Left ventricle myocardium inferior (tissue), 1 donor: ENCODE results near the gene SLC29A1. TPM values are rescaled to one million over a fixed set of nuclear protein-coding genes. Genes with fewer than 3 reads are reported as not detected.
"Not testable (repeated sequence)": the region's sequence is repeated elsewhere in the genome, so short reads cannot be mapped to it uniquely, and the experiment has no call there.

Experiments used
- DNase-seq: peaks from one replicate; pipeline ENCODE4 v3.0.0-alpha.2; 2020
- H3K27ac ChIP-seq: fragments of 200-600 bp; replicated peaks from 2 replicates; pipeline ENCODE4 v1.8.0; 2021
- H3K27me3 ChIP-seq: fragments of 200-600 bp; 2 replicates; pipeline ENCODE4 v1.8.0; 2021; ENCODE audit warnings: low read depth
- H3K36me3 ChIP-seq: fragments of 200-600 bp; 2 replicates; pipeline ENCODE4 v1.8.0; 2021
- H3K4me1 ChIP-seq: fragments of 200-600 bp; 2 replicates; pipeline ENCODE4 v1.8.0; 2021
- H3K4me3 ChIP-seq: fragments of 200-600 bp; 2 replicates; pipeline ENCODE4 v1.8.0; 2021; ENCODE audit warnings: mild to moderate bottlenecking, moderate library complexity
- H3K9me3 ChIP-seq: fragments of 200-600 bp; replicated peaks from 2 replicates; pipeline ENCODE4 v1.8.0; 2021
- CTCF ChIP-seq: fragments of 200-600 bp; IDR thresholded peaks from 2 replicates; pipeline ENCODE4 v1.8.0; 2021; ENCODE audit warnings: antibody characterized with exemption, mild to moderate bottlenecking, borderline replicate concordance
- intact Hi-C: fragments of 100-400 bp; cut with micrococcal nuclease; formaldehyde crosslinking; loops from one replicate; pipeline ENCODE4 v1.11.0; 2022
- total RNA-seq: library from RNA; stranded (reverse); fragmentation: NEBNext Ultra II Directional; extraction: Animal tissue kit (Norgen Biotek cat#: 25700); gene quantifications from one replicate; pipeline ENCODE4 v1.2.1, GENCODE V29; 2021
- donor health status: DM: no; HTN: yes; CAD: no; lungs with severe emphysema.

The SLC29A1 gene
- total RNA-seq, 1 donor from 2014 or later = 154 TPM

- Histone ChIP-seq H3K27ac (peak overlapping the region; percentile 80), H3K27me3 (no peaks in the 10 kb centered on the region), H3K36me3 (no peaks in the 10 kb centered on the region), H3K4me3 (no peak overlapping the region), H3K4me1 (peaks cover 38% of the 10 kb centered on the region), H3K9me3 (no peaks in the 10 kb centered on the region)
- DNase-seq = no peak
- intact Hi-C loops = no loop called here
- no peak for TF ChIP-seq CTCF
These were observed 44.8 kb upstream of the SLC29A1 start for GRCh38 chr6:44178424-44179071.

DNA sequence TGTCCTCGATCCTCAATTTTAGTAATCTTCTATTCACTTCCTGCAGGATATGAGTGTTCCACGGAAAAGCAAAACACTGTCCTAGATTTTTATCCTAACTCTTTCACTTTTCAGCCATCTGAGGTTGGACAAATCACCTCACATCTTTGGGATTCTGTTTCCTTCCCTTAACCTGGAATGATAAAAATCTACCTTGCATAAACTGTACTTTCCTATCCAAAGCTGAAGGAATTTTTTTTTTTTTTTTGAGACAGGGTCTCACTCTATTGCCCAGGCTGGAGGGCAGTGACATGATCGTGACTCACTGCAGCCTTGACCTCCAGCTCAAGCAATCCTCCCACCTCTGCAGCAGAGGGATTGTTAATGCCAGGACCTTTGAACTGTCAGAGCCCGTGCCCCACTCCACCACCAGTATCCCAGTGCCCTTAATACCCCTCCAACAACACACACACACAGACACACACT lies 44.3 kb upstream of the SLC29A1 start:
- peak overlapping the region; percentile 80 for H3K27ac ChIP-seq
- no peak overlapping the region for H3K4me3 ChIP-seq
- DNase-seq = no peak
- no peak for TF ChIP-seq CTCF
- intact Hi-C loops = no loop called here
- H3K9me3 ChIP-seq = no peaks in the 10 kb centered on the region
- H3K36me3 ChIP-seq = no peaks in the 10 kb centered on the region
- H3K27me3 ChIP-seq = no peaks in the 10 kb centered on the region
- peaks cover 40% of the 10 kb centered on the region for H3K4me1 ChIP-seq

DNA sequence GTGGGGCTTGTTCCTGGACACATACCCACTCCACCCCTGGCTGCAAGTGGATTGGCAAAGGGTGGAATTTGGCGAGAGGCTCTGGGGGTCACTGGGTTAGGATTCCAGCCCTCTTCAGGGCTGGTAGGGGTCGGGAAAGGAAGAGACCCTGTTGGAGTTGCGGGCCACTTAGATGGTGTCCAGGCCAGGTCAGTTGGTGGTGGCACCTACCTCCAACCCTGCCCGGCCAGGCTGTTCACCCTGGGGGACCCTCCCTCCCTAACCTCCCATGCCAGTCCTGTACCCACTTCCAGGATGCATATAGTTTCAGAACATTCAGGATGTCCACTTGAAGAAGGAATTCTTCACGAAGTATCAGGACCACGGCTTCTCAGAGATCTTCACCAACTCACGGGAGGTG lies 43.7 kb upstream of the SLC29A1 start:
- no peak overlapping the region for H3K4me3 ChIP-seq
- TF ChIP-seq CTCF = no peak
- peak overlapping the region; percentile 27 for H3K27ac ChIP-seq
- no peaks in the 10 kb centered on the region for H3K9me3 ChIP-seq
- DNase-seq = no peak
- H3K36me3 ChIP-seq = no peaks in the 10 kb centered on the region
- intact Hi-C loops = no loop called here
- peaks cover 40% of the 10 kb centered on the region for H3K4me1 ChIP-seq
- no peaks in the 10 kb centered on the region for H3K27me3 ChIP-seq

- DNase-seq = no peak
- H3K9me3 ChIP-seq = no peaks in the 10 kb centered on the region
- no peak for TF ChIP-seq CTCF
- H3K36me3 ChIP-seq = no peaks in the 10 kb centered on the region
- H3K27ac ChIP-seq = no peak overlapping the region
- no peaks in the 10 kb centered on the region for H3K27me3 ChIP-seq
- H3K4me3 ChIP-seq = no peak overlapping the region
- intact Hi-C loops = no loop called here
- H3K4me1 ChIP-seq = peaks cover 40% of the 10 kb centered on the region
These were observed 43.0 kb upstream of the SLC29A1 start for GRCh38 chr6:44180406-44180805.

DNA sequence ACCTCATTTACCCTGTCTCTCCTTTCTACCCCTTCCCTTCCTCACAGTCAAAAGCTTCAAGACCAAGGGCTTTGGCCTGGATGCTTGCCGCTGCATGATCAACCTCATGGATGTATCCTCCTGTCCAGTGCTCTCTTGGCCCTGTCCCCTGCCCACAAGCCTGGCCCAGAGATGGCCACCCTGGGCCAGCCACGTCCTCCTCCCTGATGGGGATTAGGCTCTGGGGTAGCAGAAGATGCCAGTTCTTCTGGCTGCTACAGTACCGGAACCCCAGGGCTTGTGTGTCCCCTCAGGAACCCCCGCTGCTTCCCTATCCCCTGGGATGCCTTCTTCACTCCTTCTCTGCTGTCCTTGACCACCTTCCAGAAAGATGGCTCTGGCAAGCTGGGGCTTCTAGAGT lies 42.5 kb upstream of the SLC29A1 start:
- Histone ChIP-seq H3K4me1 (peaks cover 42% of the 10 kb centered on the region), H3K27ac (no peak overlapping the region), H3K9me3 (no peaks in the 10 kb centered on the region), H3K4me3 (no peak overlapping the region), H3K27me3 (no peaks in the 10 kb centered on the region), H3K36me3 (no peaks in the 10 kb centered on the region)
- intact Hi-C loops = no loop called here
- no peak for TF ChIP-seq CTCF
- no peak for DNase-seq

GRCh38 chr6:44181784-44182183 lies 41.6 kb upstream of the SLC29A1 start:
- peaks cover 41% of the 10 kb centered on the region for H3K4me1 ChIP-seq
- H3K27ac ChIP-seq, H3K4me3 ChIP-seq, DNase-seq, H3K9me3 ChIP-seq, H3K36me3 ChIP-seq, intact Hi-C loops, H3K27me3 ChIP-seq: not testable (repeated sequence)
